Body of pancreas (tissue), 4 donors: Measurements from ENCODE around the gene INVS.

Experiments used
- POLR2A ChIP-seq, 3 donors: fragments of 450-650 bp; IDR thresholded peaks; one replicate each; pipeline ENCODE4 v1.6.1; 2016; ENCODE audit warnings: antibody characterized with exemption in 3 of 3, mild to moderate bottlenecking in 2 of 3
- TF ChIP-seq, protein P1 (sequence below), 7 experiments: fragments of 450-650 bp in 4 of 7; fragments of 200-600 bp in 3 of 7; sonication (generic) in 3 of 7; IDR thresholded peaks; one replicate each; pipeline ENCODE4 v1.5.1; 2016 to 2019; ENCODE audit warnings: antibody characterized with exemption in 7 of 7

DNA sequence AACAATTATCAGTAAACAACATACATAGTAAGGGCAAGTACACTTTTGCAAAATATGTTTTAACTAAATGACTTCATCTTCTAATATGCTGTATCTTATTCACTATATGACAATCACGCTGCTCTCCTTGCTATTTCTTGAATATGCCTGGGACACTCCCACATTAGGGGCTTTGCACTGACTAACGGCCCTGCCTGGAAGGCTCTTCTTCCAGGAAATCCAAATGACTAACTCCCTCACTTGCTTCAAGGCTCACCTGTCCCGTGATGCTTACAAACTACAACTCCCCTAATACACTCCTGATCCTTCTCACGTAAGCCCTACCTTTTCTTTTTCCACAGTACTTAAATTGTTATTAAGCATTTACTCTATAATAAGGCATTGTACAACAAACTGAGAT lies 10.8 kb upstream of the INVS start:
- TF ChIP-seq POLR2A (IDR thresholded peaks at IDR 0.05) = no peak
- TF ChIP-seq, protein P1, sequence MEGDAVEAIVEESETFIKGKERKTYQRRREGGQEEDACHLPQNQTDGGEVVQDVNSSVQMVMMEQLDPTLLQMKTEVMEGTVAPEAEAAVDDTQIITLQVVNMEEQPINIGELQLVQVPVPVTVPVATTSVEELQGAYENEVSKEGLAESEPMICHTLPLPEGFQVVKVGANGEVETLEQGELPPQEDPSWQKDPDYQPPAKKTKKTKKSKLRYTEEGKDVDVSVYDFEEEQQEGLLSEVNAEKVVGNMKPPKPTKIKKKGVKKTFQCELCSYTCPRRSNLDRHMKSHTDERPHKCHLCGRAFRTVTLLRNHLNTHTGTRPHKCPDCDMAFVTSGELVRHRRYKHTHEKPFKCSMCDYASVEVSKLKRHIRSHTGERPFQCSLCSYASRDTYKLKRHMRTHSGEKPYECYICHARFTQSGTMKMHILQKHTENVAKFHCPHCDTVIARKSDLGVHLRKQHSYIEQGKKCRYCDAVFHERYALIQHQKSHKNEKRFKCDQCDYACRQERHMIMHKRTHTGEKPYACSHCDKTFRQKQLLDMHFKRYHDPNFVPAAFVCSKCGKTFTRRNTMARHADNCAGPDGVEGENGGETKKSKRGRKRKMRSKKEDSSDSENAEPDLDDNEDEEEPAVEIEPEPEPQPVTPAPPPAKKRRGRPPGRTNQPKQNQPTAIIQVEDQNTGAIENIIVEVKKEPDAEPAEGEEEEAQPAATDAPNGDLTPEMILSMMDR (IDR thresholded peaks at IDR 0.05) = no peak
